GM19452 (cell line): ENCODE measurements around the gene PLEKHA8.
A peak's percentile ranks its signal among the peaks of the same experiment; 100 is the strongest.

Experiments used
- ATAC-seq: cut with Tn5 transposase; IDR thresholded peaks from one replicate; pipeline ENCODE4 v1.9.1; 2021; ENCODE audit not compliant: unreplicated experiment

Gene PLEKHA8

GRCh38 chr7:30062587-30062986, 34.4 kb downstream of the PLEKHA8 start:
- peak; percentile 60 for ATAC-seq

- no peak for ATAC-seq
Measured at GRCh38 chr7:30065746-30066145, 37.5 kb downstream of the PLEKHA8 start.

- ATAC-seq, result no peak
Measured at GRCh38 chr7:30066687-30067086, 38.5 kb downstream of the PLEKHA8 start.

GRCh38 chr7:30068117-30068516, 39.9 kb downstream of the PLEKHA8 start:
- no peak for ATAC-seq

- ATAC-seq, result no peak
Measured at GRCh38 chr7:30069096-30069867, 41.1 kb downstream of the PLEKHA8 start.

GRCh38 chr7:30070052-30070451, 41.8 kb downstream of the PLEKHA8 start:
- no peak for ATAC-seq

- ATAC-seq, result no peak
Measured at GRCh38 chr7:30072735-30073134, 44.5 kb downstream of the PLEKHA8 start.

- no peak for ATAC-seq
Measured at GRCh38 chr7:30074422-30075030, 46.3 kb downstream of the PLEKHA8 start.

GRCh38 chr7:30076411-30076810, 48.2 kb downstream of the PLEKHA8 start:
- ATAC-seq, result no peak

- ATAC-seq, result no peak
Measured at GRCh38 chr7:30078280-30078679, 50.1 kb downstream of the PLEKHA8 start.

- no peak for ATAC-seq
Measured at GRCh38 chr7:30079880-30080279, 51.7 kb downstream of the PLEKHA8 start.

GRCh38 chr7:30080818-30081217, 52.6 kb downstream of the PLEKHA8 start:
- no peak for ATAC-seq

- ATAC-seq, result no peak
Measured at GRCh38 chr7:30082686-30083085, 54.5 kb downstream of the PLEKHA8 start.

GRCh38 chr7:30083334-30083733, 55.1 kb downstream of the PLEKHA8 start:
- no peak for ATAC-seq

GRCh38 chr7:30084212-30084611, 56.0 kb downstream of the PLEKHA8 start:
- no peak for ATAC-seq

GRCh38 chr7:30086529-30086928, 58.3 kb downstream of the PLEKHA8 start:
- no peak for ATAC-seq

- ATAC-seq, result no peak
Measured at GRCh38 chr7:30087371-30087770, 59.2 kb downstream of the PLEKHA8 start.

- ATAC-seq, result no peak
Measured at GRCh38 chr7:30088362-30088761, 60.1 kb downstream of the PLEKHA8 start.

GRCh38 chr7:30090111-30090510, 61.9 kb downstream of the PLEKHA8 start:
- no peak for ATAC-seq

- no peak for ATAC-seq
Measured at GRCh38 chr7:30091491-30091912, 63.3 kb downstream of the PLEKHA8 start.

GRCh38 chr7:30091987-30092386, 63.8 kb downstream of the PLEKHA8 start:
- no peak for ATAC-seq

- no peak for ATAC-seq
Measured at GRCh38 chr7:30093420-30093952, 65.3 kb downstream of the PLEKHA8 start.
